HEK293 (cell line): ENCODE data around the gene CTRB1.

ENCODE experiments used
- CTCF ChIA-PET: fragments of 350-600 bp; formaldehyde crosslinking; extraction: SDS; loops from one replicate; lab custom pipeline; 2021; ENCODE audit warnings: antibody characterized with exemption; lab: Yijun Ruan, JAX
- POLR2A ChIA-PET: fragments of 300-600 bp; formaldehyde crosslinking; extraction: SDS; loops from one replicate; lab custom pipeline; 2020; ENCODE audit warnings: antibody characterized with exemption, inconsistent platforms; lab: Yijun Ruan, JAX
- H3K27ac ChIP-seq: fragments of 200-500 bp; sonication (Bioruptor generic); 2 replicates; pipeline ENCODE4 v1.5.1; 2014; ENCODE audit warnings: low read depth, low read length, control low read depth, inconsistent platforms; ENCODE audit errors: extremely low read depth
- H3K36me3 ChIP-seq, 2 experiments: fragments of 200-500 bp in 1 of 2; sonication (Bioruptor generic) in 1 of 2; 1 replicate in 1 of 2; 2 replicates in 1 of 2; pipeline ENCODE4 v1.5.1; 2014 to 2017; ENCODE audit warnings: inconsistent platforms in 2 of 2, low read length in 2 of 2; ENCODE audit not compliant: control insufficient read depth in 2 of 2, insufficient read depth in 1 of 2
- H3K4me1 ChIP-seq: fragments of 200-500 bp; sonication (Bioruptor generic); 2 replicates; pipeline ENCODE4 v1.5.1; 2014; ENCODE audit warnings: mild to moderate bottlenecking, low read length, inconsistent platforms; ENCODE audit not compliant: control insufficient read depth, insufficient read depth
- H3K4me3 ChIP-seq: 2 replicates; pipeline ENCODE4 v1.5.1; 2011; ENCODE audit warnings: low read depth, mild to moderate bottlenecking, control low read depth, low read length, moderate library complexity
- H3K9me3 ChIP-seq: fragments of 200-500 bp; sonication (Bioruptor generic); 2 replicates; pipeline ENCODE4 v1.5.1; 2014; ENCODE audit warnings: low read depth, low read length, inconsistent platforms; ENCODE audit not compliant: control insufficient read depth, insufficient read depth
- FEZF1 ChIP-seq: fragments of 450-650 bp; formaldehyde crosslinking; IDR thresholded peaks from 2 replicates; pipeline ENCODE4 v1.5.1; 2016; ENCODE audit warnings: missing biosample characterization, missing genetic modification characterization
- GLIS1 ChIP-seq: fragments of 450-650 bp; formaldehyde crosslinking; IDR thresholded peaks from 2 replicates; pipeline ENCODE4 v1.5.1; 2016; ENCODE audit warnings: missing biosample characterization, missing genetic modification characterization
- GLIS2 ChIP-seq: fragments of 450-650 bp; formaldehyde crosslinking; IDR thresholded peaks from 2 replicates; pipeline ENCODE4 v1.5.1; 2016; ENCODE audit warnings: missing biosample characterization, missing genetic modification characterization
- IKZF3 ChIP-seq: fragments of 450-650 bp; IDR thresholded peaks from 2 replicates; pipeline ENCODE4 v1.5.0; 2018; ENCODE audit warnings: missing biosample characterization, mild to moderate bottlenecking, missing genetic modification characterization, moderate library complexity
- SCRT2 ChIP-seq: fragments of 450-650 bp; formaldehyde crosslinking; IDR thresholded peaks from 2 replicates; pipeline ENCODE4 v1.5.1; 2016; ENCODE audit warnings: missing biosample characterization, missing genetic modification characterization
- TRIM28 ChIP-seq: IDR thresholded peaks from 2 replicates; pipeline ENCODE4 v1.6.1; 2011; ENCODE audit warnings: low read length, control low read depth, borderline replicate concordance
- ZBTB10 ChIP-seq: fragments of 450-650 bp; formaldehyde crosslinking; IDR thresholded peaks from 2 replicates; pipeline ENCODE4 v1.5.1; 2016; ENCODE audit warnings: missing biosample characterization, missing genetic modification characterization
- ZBTB6 ChIP-seq: fragments of 450-650 bp; formaldehyde crosslinking; IDR thresholded peaks from 2 replicates; pipeline ENCODE4 v1.5.1; 2017; ENCODE audit warnings: missing biosample characterization, missing genetic modification characterization
- ZFP3 ChIP-seq: fragments of 450-650 bp; formaldehyde crosslinking; IDR thresholded peaks from 2 replicates; pipeline ENCODE4 v1.5.1; 2016; ENCODE audit warnings: low read depth, missing biosample characterization, missing genetic modification characterization
- ZNF146 ChIP-seq: fragments of 450-650 bp; formaldehyde crosslinking; IDR thresholded peaks from 2 replicates; pipeline ENCODE4 v1.5.1; 2016; ENCODE audit warnings: missing biosample characterization, missing genetic modification characterization
- ZNF155 ChIP-seq: fragments of 450-650 bp; formaldehyde crosslinking; IDR thresholded peaks from 2 replicates; pipeline ENCODE4 v1.5.1; 2016; ENCODE audit warnings: missing biosample characterization, missing genetic modification characterization
- ZNF174 ChIP-seq: fragments of 450-650 bp; formaldehyde crosslinking; IDR thresholded peaks from 2 replicates; pipeline ENCODE4 v1.5.0; 2017; ENCODE audit warnings: missing biosample characterization, mild to moderate bottlenecking, missing genetic modification characterization
- ZNF19 ChIP-seq: fragments of 450-650 bp; formaldehyde crosslinking; IDR thresholded peaks from 2 replicates; pipeline ENCODE4; 2016; ENCODE audit warnings: missing biosample characterization, missing genetic modification characterization, low read depth
- ZNF280D ChIP-seq: fragments of 450-650 bp; formaldehyde crosslinking; IDR thresholded peaks from 2 replicates; pipeline ENCODE4 v1.5.1; 2016; ENCODE audit warnings: missing biosample characterization, missing genetic modification characterization
- ZNF324 ChIP-seq: fragments of 450-650 bp; formaldehyde crosslinking; IDR thresholded peaks from 2 replicates; pipeline ENCODE4 v1.5.1; 2016; ENCODE audit warnings: missing biosample characterization, missing genetic modification characterization
- ZNF362 ChIP-seq: fragments of 450-650 bp; formaldehyde crosslinking; IDR thresholded peaks from 2 replicates; pipeline ENCODE4 v1.5.1; 2016; ENCODE audit warnings: missing biosample characterization, missing genetic modification characterization
- ZNF529 ChIP-seq: fragments of 450-650 bp; formaldehyde crosslinking; IDR thresholded peaks from 2 replicates; pipeline ENCODE4 v1.5.1; 2017; ENCODE audit warnings: missing genetic modification characterization, missing biosample characterization; ENCODE audit not compliant: insufficient replicate concordance
- ZNF561 ChIP-seq: fragments of 450-650 bp; IDR thresholded peaks from 2 replicates; pipeline ENCODE4 v1.5.1; 2018; ENCODE audit warnings: missing biosample characterization, missing genetic modification characterization, borderline replicate concordance
- ZNF623 ChIP-seq: fragments of 450-650 bp; formaldehyde crosslinking; IDR thresholded peaks from 2 replicates; pipeline ENCODE4 v1.5.1; 2016; ENCODE audit warnings: missing biosample characterization, missing genetic modification characterization

CTRB1 gene

GRCh38 chr16:75244844-75245758, 26.3 kb downstream of the CTRB1 start (continued):
- TF ChIP-seq ZNF362 (tag by site-specific recombination) (no peak), ZNF280D (no peak), ZBTB6 (no peak), ZNF174 (tag by site-specific recombination) (no peak), ZNF19 (tag by site-specific recombination) (no peak), SCRT2 (tag by site-specific recombination) (no peak), ZNF623 (tag by site-specific recombination) (no peak), ZBTB10 (tag by site-specific recombination) (no peak), ZNF561 (tag by site-specific recombination) (no peak), ZNF324 (tag by site-specific recombination) (no peak), GLIS1 (peak; percentile 53; the same call in 1 of the 2 replicates), ZNF155 (tag by site-specific recombination) (no peak), ZNF529 (tag by site-specific recombination) (no peak)

GRCh38 chr16:75246504-75247205, 27.9 kb downstream of the CTRB1 start:
- Histone ChIP-seq H3K4me1 (peaks cover 2% of the 10 kb centered on the region; the same call in 1 of the 2 replicates), H3K36me3 (peaks cover 0 to 30% of the 10 kb centered on the region in 2 experiments; a peak in 1 of 3 replicates), H3K27ac (no peak overlapping the region), H3K9me3 (no peaks in the 10 kb centered on the region), H3K4me3 (no peak overlapping the region)
- CTCF ChIA-PET = interaction anchor here (1.3 to 2.4 kb wide), 2 partner anchors 13 to 155 kb away, joined by 6 read pairs; no protein-coding TSS in a partner anchor
- POLR2A ChIA-PET = no interaction called here
- TF ChIP-seq GLIS2 (tag by site-specific recombination) = peak; percentile 35
- TF ChIP-seq GLIS1 = peak; percentile 77
- TF ChIP-seq IKZF3 (tag by site-specific recombination) = no peak
- TF ChIP-seq ZNF146 (tag by site-specific recombination) = no peak
- TF ChIP-seq TRIM28 = no peak
- no peak for TF ChIP-seq ZFP3 (tag by site-specific recombination)
- TF ChIP-seq FEZF1 (tag by site-specific recombination) = no peak
